Liver (tissue), 3 donors: ENCODE measurements around the gene TLR10.

Source experiments
- ATF3 ChIP-seq: IDR thresholded peaks from 2 replicates; pipeline ENCODE4 v1.6.1; 2016; ENCODE audit warnings: antibody characterized with exemption
- CTCF ChIP-seq: fragments of 150-350 bp; IDR thresholded peaks from 2 replicates; pipeline ENCODE4 v1.5.1; 2017; ENCODE audit warnings: improper control_type of control experiment, low read depth, low read length; ENCODE audit not compliant: missing input control
- FOXA1 ChIP-seq: IDR thresholded peaks from 2 replicates; pipeline ENCODE4 v1.6.1; 2016; ENCODE audit warnings: antibody characterized with exemption
- GABPA ChIP-seq, 2 donors: IDR thresholded peaks in 1 of 2; conservative IDR thresholded peaks in 1 of 2; 2 replicates each; pipeline ENCODE4 v1.6.1; 2016; ENCODE audit warnings: antibody characterized with exemption in 2 of 2, mild to moderate bottlenecking in 1 of 2, moderate library complexity in 1 of 2
- HNF4A ChIP-seq, 2 donors: conservative IDR thresholded peaks; 2 replicates each; pipeline ENCODE4 v1.6.1; 2016; ENCODE audit warnings: antibody characterized with exemption in 2 of 2, mild to moderate bottlenecking in 2 of 2
- JUND ChIP-seq, 2 donors: IDR thresholded peaks; 2 replicates each; pipeline ENCODE4 v1.6.1; 2016; ENCODE audit warnings: antibody characterized with exemption in 2 of 2
- MAX ChIP-seq: IDR thresholded peaks from 2 replicates; pipeline ENCODE4 v1.6.1; 2016; ENCODE audit warnings: antibody characterized with exemption
- NR2F2 ChIP-seq: IDR thresholded peaks from 2 replicates; pipeline ENCODE4 v1.6.1; 2016; ENCODE audit warnings: antibody characterized with exemption
- RAD21 ChIP-seq, 2 donors: IDR thresholded peaks; 2 replicates each; pipeline ENCODE4 v1.6.1; 2016; ENCODE audit warnings: antibody characterized with exemption in 2 of 2, mild to moderate bottlenecking in 2 of 2
- REST ChIP-seq: IDR thresholded peaks from 2 replicates; pipeline ENCODE4 v1.6.1; 2016; ENCODE audit warnings: antibody characterized with exemption, mild to moderate bottlenecking
- SP1 ChIP-seq: IDR thresholded peaks from 2 replicates; pipeline ENCODE4 v1.6.1; 2018; ENCODE audit warnings: antibody characterized with exemption, mild to moderate bottlenecking
- TAF1 ChIP-seq: conservative IDR thresholded peaks from 2 replicates; pipeline ENCODE4 v1.6.1; 2016; ENCODE audit warnings: antibody characterized with exemption, mild to moderate bottlenecking
- donor health status: healthy.
- donor health status: healthy.

GRCh38 chr4:38735870-38736269 is 46.9 kb downstream of the TLR10 start:
- TF ChIP-seq ATF3 (no peak), RAD21 (IDR thresholded peaks at IDR 0.05) (no peak), CTCF (no peak), TAF1 (no peak), REST (no peak), NR2F2 (no peak), MAX (no peak), SP1 (no peak), FOXA1 (no peak), JUND (IDR thresholded peaks at IDR 0.05) (no peak), HNF4A (conservative IDR thresholded peaks at IDR 0.05) (no peak), GABPA (IDR thresholded peaks at IDR 0.05 in 1 of 2, conservative IDR thresholded peaks at IDR 0.05 in 1 of 2) (no peak)
